Uterus (tissue), 4 donors: ENCODE data around the gene AGPAT3. TPM values are rescaled to one million over a fixed set of nuclear protein-coding genes. Genes with fewer than 3 reads are reported as not detected.
"Not testable (repeated sequence)": the region's sequence is repeated elsewhere in the genome, so short reads cannot be mapped to it uniquely, and the experiment has no call there.

ENCODE experiments used
- DNase-seq, 2 donors: peaks; one replicate each; pipeline ENCODE4 v3.0.0-alpha.2; 2019 to 2020
- H3K27ac ChIP-seq, 2 donors: fragments of 200-600 bp; sonication (generic); 1 replicate in 1 of 2; 2 replicates in 1 of 2; pipeline ENCODE4 v1.5.1; 2016 to 2018
- H3K27me3 ChIP-seq, 2 donors: fragments of 200-600 bp; sonication (generic); one replicate each; pipeline ENCODE4 v1.5.1; 2018 to 2019; ENCODE audit warnings: control low read depth in 1 of 2
- H3K36me3 ChIP-seq, 2 donors: fragments of 200-600 bp; sonication (generic); one replicate each; pipeline ENCODE4 v1.5.1; 2019; ENCODE audit warnings: control low read depth in 1 of 2
- H3K4me1 ChIP-seq, 2 donors: fragments of 200-600 bp; sonication (generic); one replicate each; pipeline ENCODE4 v1.5.1; 2018 to 2019; ENCODE audit warnings: control low read depth in 1 of 2
- H3K4me3 ChIP-seq, 2 donors: fragments of 200-600 bp; sonication (generic); 1 replicate in 1 of 2; 2 replicates in 1 of 2; pipeline ENCODE4 v1.5.1; 2018 to 2019; ENCODE audit warnings: mild to moderate bottlenecking in 1 of 2
- H3K9me3 ChIP-seq, 2 donors: fragments of 200-600 bp; sonication (generic); one replicate each; pipeline ENCODE4 v1.5.1; 2019; ENCODE audit warnings: control low read depth in 1 of 2
- CTCF ChIP-seq, 4 experiments: fragments of 200-600 bp in 2 of 4; fragments of 450-650 bp in 2 of 4; sonication (generic) in 2 of 4; IDR thresholded peaks; one replicate each; pipeline ENCODE4 v1.5.1; 2016 to 2019; ENCODE audit warnings: antibody characterized with exemption in 4 of 4, mild to moderate bottlenecking in 2 of 4, moderate library complexity in 1 of 4
- POLR2A ChIP-seq, 2 donors: fragments of 450-650 bp; IDR thresholded peaks; one replicate each; pipeline ENCODE4 v1.6.1; 2016; ENCODE audit warnings: antibody characterized with exemption in 2 of 2, mild to moderate bottlenecking in 1 of 2, moderate library complexity in 1 of 2
- intact Hi-C: fragments of 100-400 bp; cut with DNase I; formaldehyde crosslinking; loops from one replicate; pipeline ENCODE4 v1.15.1; 2023; ENCODE audit warnings: low total_unique reads
- total RNA-seq, 4 donors: library from RNA; depleted of rRNA in 3 of 4; stranded (reverse); fragments of >200 nt in 3 of 4; gene quantifications; one replicate each; pipeline versions ENCODE4 v1.1.0 to v1.2.4, GENCODE V29; 2014 to 2023
- donor health status: DM: yes; HTN: yes; CAD: no.

AGPAT3 gene
- total RNA-seq, 4 donors from 2014 or later: 6.8 to 43.4 (median 28.4) TPM

- TF ChIP-seq POLR2A (IDR thresholded peaks at IDR 0.05): no peak
- TF ChIP-seq CTCF (IDR thresholded peaks at IDR 0.05): no peak
- Histone ChIP-seq H3K4me3 (no peak overlapping the region), H3K9me3 (peaks cover 0 to 6% of the 10 kb centered on the region in 2 donors), H3K4me1 (no peaks in the 10 kb centered on the region), H3K27ac (no peak overlapping the region), H3K36me3 (no peaks in the 10 kb centered on the region), H3K27me3 (no peaks in the 10 kb centered on the region)
- no peak for DNase-seq
- intact Hi-C loops: no loop called here
These were observed 45.3 kb upstream of the AGPAT3 start for GRCh38 chr21:43819511-43820405.

- no peaks in the 10 kb centered on the region for H3K36me3 ChIP-seq
- TF ChIP-seq POLR2A (IDR thresholded peaks at IDR 0.05) (no peak), CTCF (IDR thresholded peaks at IDR 0.05) (no peak)
- H3K4me3 ChIP-seq: no peak overlapping the region
- no peak for DNase-seq
- H3K27ac ChIP-seq: no peak overlapping the region
- intact Hi-C loops: no loop called here
- no peaks in the 10 kb centered on the region for H3K27me3 ChIP-seq
- H3K9me3 ChIP-seq: peaks cover 0 to 6% of the 10 kb centered on the region in 2 donors
- H3K4me1 ChIP-seq: no peaks in the 10 kb centered on the region
These were observed 44.6 kb upstream of the AGPAT3 start for GRCh38 chr21:43820466-43820865.

- H3K9me3 ChIP-seq, H3K36me3 ChIP-seq, intact Hi-C loops, H3K4me3 ChIP-seq, H3K4me1 ChIP-seq, H3K27me3 ChIP-seq, DNase-seq, H3K27ac ChIP-seq: not testable (repeated sequence)
These were observed 42.9 kb upstream of the AGPAT3 start for GRCh38 chr21:43822166-43822565.

- H3K27me3 ChIP-seq, H3K27ac ChIP-seq, intact Hi-C loops, H3K36me3 ChIP-seq, DNase-seq, H3K4me3 ChIP-seq, H3K4me1 ChIP-seq, H3K9me3 ChIP-seq: not testable (repeated sequence)
These were observed 42.3 kb upstream of the AGPAT3 start for GRCh38 chr21:43822741-43823140.

- no peaks in the 10 kb centered on the region for H3K9me3 ChIP-seq
- H3K27me3 ChIP-seq: no peaks in the 10 kb centered on the region
- no peaks in the 10 kb centered on the region for H3K4me1 ChIP-seq
- DNase-seq: no peak
- TF ChIP-seq CTCF (IDR thresholded peaks at IDR 0.05): no peak
- no peak overlapping the region for H3K4me3 ChIP-seq
- H3K36me3 ChIP-seq: no peaks in the 10 kb centered on the region
- H3K27ac ChIP-seq: no peak overlapping the region
- intact Hi-C loops: no loop called here
These were observed 40.4 kb upstream of the AGPAT3 start for GRCh38 chr21:43824333-43825241.
